ENCODE results near the gene ACAP2. TPM values are rescaled to one million over a fixed set of nuclear protein-coding genes. Genes with fewer than 3 reads are reported as not detected.
A peak's percentile ranks its signal among the peaks of the same experiment; 100 is the strongest.

Gene ACAP2
- total RNA-seq, 4 donors from 2014 or later: 38.3 to 66.0 (median 49.2) TPM

DNA sequence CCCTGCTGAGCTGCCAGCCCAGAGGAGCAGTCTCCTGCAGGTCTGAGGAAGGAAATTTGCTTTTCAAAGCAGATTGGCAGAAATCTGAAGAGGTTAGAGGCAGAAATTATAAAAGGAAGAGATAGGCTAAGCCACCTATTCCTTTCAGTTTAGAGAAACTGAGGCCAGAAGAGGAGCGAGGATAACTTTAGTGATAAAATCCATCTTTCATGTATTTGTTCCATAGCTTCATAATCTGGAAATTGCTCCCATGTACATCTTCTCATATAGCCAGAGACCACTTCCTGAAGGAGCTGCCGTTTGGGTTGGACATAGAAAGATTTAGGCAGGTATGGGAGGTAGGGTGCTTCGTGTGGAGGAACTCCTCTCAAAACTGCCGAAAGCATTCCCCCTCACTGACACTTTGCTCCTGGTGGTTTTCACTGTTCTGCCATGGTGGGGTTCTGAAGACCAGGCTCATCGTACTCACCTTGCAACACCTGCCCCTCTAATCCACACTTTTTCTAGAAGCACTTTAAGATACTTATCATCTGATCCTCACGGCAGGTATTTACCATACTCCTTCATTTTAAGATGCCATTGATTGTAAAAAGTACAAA is 670 bp upstream of the ACAP2 start:
- H3K9me3 ChIP-seq: no peaks in the 10 kb centered on the region
- no peaks in the 10 kb centered on the region for H3K36me3 ChIP-seq
- H3K27me3 ChIP-seq: no peaks in the 10 kb centered on the region
- 3% methylated on average over 5 of the region's 6 CpGs; no CpG with 5 or more reads in 1 of the 2 donors for WGBS, 2 donors (ENCODE audit: low coverage in 1 of 2)
- TF ChIP-seq CTCF (IDR thresholded peaks at IDR 0.05) (peak in 1 of 4 experiments; percentile 2), POLR2AphosphoS5 (IDR thresholded peaks at IDR 0.05) (no peak)
- peak overlapping the region; percentile 67 to 99 (median 78) for H3K27ac ChIP-seq
- H3K4me1 ChIP-seq: peaks cover 0 to 37% (median 8%) of the 10 kb centered on the region in 3 donors
- ATAC-seq: no peak
- H3K4me3 ChIP-seq: peak overlapping the region; percentile 10 to 100

DNA sequence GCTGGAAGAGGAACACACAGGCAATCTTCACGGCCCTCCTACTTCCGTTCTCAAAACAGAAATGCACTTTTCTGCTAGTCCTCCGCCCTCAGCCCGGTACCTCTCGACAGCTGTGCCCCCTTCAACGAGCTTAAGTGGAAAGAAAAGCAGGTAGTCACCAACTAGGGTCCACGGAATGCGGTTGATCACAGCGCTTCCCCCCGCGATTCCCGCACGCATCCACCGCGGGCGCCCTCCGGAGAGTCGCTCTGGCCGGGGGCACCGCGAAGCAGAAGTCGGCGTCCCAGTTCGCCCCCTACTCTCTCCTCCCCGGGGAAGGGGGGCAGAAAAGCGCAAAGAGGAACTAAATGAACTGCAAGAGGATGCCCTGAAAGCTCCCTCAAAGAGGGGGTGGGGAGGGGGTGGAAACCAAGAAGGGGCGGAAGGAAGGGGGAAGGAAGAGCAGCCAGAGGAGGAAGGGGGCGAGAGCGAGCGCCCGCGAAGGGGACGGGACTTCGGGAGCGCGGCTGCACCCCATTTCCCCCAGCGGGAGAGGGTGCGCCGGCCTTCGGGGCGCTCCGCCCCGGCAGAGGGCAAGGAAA is 738 bp downstream of the ACAP2 start:
- no peaks in the 10 kb centered on the region for H3K9me3 ChIP-seq
- peak overlapping the region; percentile 92 to 100 for H3K4me3 ChIP-seq
- WGBS, 2 donors (ENCODE audit: low coverage in 1 of 2): 0% methylated on average over 4 to 11 of the region's 43 CpGs
- H3K27me3 ChIP-seq: no peaks in the 10 kb centered on the region
- TF ChIP-seq CTCF (IDR thresholded peaks at IDR 0.05) (no peak), EP300 (IDR thresholded peaks at IDR 0.05) (no peak), POLR2AphosphoS5 (IDR thresholded peaks at IDR 0.05) (no peak), POLR2A (IDR thresholded peaks at IDR 0.05) (no peak)
- H3K4me1 ChIP-seq: peaks cover 0 to 43% (median 8%) of the 10 kb centered on the region in 3 donors
- peak overlapping the region; percentile 94 to 99 (median 98) for H3K27ac ChIP-seq
- H3K36me3 ChIP-seq: no peaks in the 10 kb centered on the region
- no peak for ATAC-seq

- Histone ChIP-seq H3K4me3 (peak overlapping the region; percentile 92 to 100), H3K27me3 (no peaks in the 10 kb centered on the region), H3K4me1 (peaks cover 0 to 43% (median 8%) of the 10 kb centered on the region in 3 donors), H3K36me3 (no peaks in the 10 kb centered on the region), H3K27ac (peak overlapping the region; percentile 94 to 99 (median 98)), H3K9me3 (no peaks in the 10 kb centered on the region)
- ATAC-seq: no peak
- TF ChIP-seq EP300 (IDR thresholded peaks at IDR 0.05) (no peak), POLR2AphosphoS5 (IDR thresholded peaks at IDR 0.05) (no peak), CTCF (IDR thresholded peaks at IDR 0.05) (no peak), POLR2A (IDR thresholded peaks at IDR 0.05) (no peak)
- 7 to 9% methylated on average over 11 to 12 of the region's 13 CpGs for WGBS, 2 donors (ENCODE audit: low coverage in 1 of 2)
These were observed 1.3 kb downstream of the ACAP2 start for GRCh38 chr3:195441476-195441991.

GRCh38 chr3:195441051-195441450 is 1.8 kb downstream of the ACAP2 start:
- no peak for TF ChIP-seq POLR2A (IDR thresholded peaks at IDR 0.05)
- no peak for TF ChIP-seq POLR2AphosphoS5 (IDR thresholded peaks at IDR 0.05)
- TF ChIP-seq EP300 (IDR thresholded peaks at IDR 0.05): no peak
- TF ChIP-seq CTCF (IDR thresholded peaks at IDR 0.05): no peak
- Histone ChIP-seq H3K9me3 (no peaks in the 10 kb centered on the region), H3K4me3 (peak overlapping the region in 1 of 2 donors; percentile 100), H3K4me1 (peaks cover 0 to 43% (median 8%) of the 10 kb centered on the region in 3 donors), H3K27ac (peak overlapping the region; percentile 94 to 99 (median 98)), H3K27me3 (no peaks in the 10 kb centered on the region), H3K36me3 (no peaks in the 10 kb centered on the region)
- 47 to 56% methylated on average over 2 of the region's 2 CpGs for WGBS, 2 donors (ENCODE audit: low coverage in 1 of 2)
- ATAC-seq: no peak

DNA sequence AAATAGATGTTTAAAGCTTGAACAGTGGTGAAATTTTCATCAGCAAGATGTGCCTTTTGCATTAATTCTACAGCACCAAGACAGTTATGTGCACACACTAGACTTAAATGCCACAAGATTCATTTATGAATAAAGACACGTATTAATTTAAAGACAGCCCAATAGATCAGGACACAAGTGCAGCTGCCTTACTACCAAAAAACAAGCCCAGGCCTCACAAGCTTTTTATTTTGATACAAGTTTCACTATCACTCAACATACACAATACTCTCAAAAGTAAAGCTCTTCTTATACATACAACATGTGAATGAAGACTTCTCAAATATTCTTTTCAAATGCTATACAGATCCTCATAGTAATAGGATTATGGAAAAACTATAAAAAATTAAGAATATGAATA is 2.4 kb downstream of the ACAP2 start:
- TF ChIP-seq POLR2AphosphoS5 (IDR thresholded peaks at IDR 0.05) (no peak), EP300 (IDR thresholded peaks at IDR 0.05) (no peak)
- Histone ChIP-seq H3K4me1 (peaks cover 0 to 43% (median 8%) of the 10 kb centered on the region in 3 donors), H3K4me3 (no peak overlapping the region), H3K36me3 (no peaks in the 10 kb centered on the region), H3K9me3 (no peaks in the 10 kb centered on the region), H3K27ac (no peak overlapping the region), H3K27me3 (no peaks in the 10 kb centered on the region)
- ATAC-seq: no peak
- WGBS, 2 donors (ENCODE audit: low coverage in 1 of 2): 64 to 86% methylated on average over 1 of the region's 1 CpG

All from gastroesophageal sphincter (tissue), 4 donors.